ENCODE data around the gene EMSY.
A peak's percentile ranks its signal among the peaks of the same experiment; 100 is the strongest.

The EMSY gene

GRCh38 chr11:76523147-76523546, 78.3 kb downstream of the EMSY start:
- TF ChIP-seq, protein P1, sequence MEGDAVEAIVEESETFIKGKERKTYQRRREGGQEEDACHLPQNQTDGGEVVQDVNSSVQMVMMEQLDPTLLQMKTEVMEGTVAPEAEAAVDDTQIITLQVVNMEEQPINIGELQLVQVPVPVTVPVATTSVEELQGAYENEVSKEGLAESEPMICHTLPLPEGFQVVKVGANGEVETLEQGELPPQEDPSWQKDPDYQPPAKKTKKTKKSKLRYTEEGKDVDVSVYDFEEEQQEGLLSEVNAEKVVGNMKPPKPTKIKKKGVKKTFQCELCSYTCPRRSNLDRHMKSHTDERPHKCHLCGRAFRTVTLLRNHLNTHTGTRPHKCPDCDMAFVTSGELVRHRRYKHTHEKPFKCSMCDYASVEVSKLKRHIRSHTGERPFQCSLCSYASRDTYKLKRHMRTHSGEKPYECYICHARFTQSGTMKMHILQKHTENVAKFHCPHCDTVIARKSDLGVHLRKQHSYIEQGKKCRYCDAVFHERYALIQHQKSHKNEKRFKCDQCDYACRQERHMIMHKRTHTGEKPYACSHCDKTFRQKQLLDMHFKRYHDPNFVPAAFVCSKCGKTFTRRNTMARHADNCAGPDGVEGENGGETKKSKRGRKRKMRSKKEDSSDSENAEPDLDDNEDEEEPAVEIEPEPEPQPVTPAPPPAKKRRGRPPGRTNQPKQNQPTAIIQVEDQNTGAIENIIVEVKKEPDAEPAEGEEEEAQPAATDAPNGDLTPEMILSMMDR (conservative IDR thresholded peaks at IDR 0.05), result no peak
- no peak for TF ChIP-seq ZFX (IDR thresholded peaks at IDR 0.05)
- no peak overlapping the region for H3K27ac ChIP-seq

DNA sequence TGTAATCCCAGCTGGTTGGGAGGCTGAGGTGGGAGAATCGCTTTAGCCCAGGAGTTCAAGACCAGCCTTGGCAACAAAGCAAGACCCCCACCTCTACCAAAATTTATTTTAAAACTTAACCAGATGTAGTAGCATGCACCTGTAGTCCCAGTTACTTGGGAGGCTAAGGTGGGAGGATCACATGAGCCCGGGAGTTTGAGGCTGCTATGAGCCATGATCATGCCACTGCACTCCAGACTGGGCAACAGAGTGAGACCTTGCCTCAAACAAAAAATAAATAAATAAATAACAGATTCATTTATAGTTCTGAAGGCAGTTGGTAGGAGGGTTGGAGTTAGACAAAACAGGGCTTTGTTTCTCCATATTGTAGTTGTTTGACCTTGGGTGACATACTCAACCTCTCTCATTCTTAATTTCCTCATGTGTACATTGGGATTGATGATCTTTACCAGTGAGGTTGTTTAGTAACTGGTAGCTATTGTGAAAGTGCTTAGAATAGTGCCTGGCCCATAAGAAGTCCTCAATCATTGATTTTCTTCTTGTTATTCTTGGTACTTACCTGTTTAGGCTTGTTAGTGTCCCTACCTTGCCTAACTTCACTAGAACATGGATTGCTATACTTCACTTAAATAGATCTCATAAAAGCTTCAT, 79.1 kb downstream of the EMSY start:
- no peak overlapping the region for H3K27ac ChIP-seq
- TF ChIP-seq, protein P1 (conservative IDR thresholded peaks at IDR 0.05), result no peak
- no peak for TF ChIP-seq ZFX (IDR thresholded peaks at IDR 0.05)

DNA sequence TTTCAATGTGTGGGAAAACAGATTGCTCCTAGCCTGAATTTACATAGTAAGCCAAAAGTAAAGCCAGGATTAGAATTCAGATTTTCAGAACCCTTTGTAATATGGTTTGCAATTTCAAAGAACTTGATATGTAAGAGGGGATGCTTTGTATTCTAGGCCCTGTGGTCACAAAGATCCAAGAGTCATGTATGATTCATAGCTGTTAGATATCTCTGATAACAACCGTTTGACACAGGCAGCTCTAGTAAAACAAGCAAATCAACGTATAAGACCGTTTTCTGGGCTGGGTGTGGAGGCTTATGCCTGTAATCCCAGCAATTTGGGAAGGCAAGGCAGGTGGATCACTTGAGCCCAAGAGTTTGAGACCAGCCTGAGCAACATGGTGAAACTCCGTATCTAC, 79.6 kb downstream of the EMSY start:
- TF ChIP-seq, protein P1 (conservative IDR thresholded peaks at IDR 0.05), result no peak
- TF ChIP-seq ZFX (IDR thresholded peaks at IDR 0.05), result no peak
- H3K27ac ChIP-seq, result peak overlapping the region; percentile 13; the same call in 1 of the 2 replicates

- H3K27ac ChIP-seq, result peak overlapping the region; percentile 13; the same call in 1 of the 2 replicates
- TF ChIP-seq, protein P1 (conservative IDR thresholded peaks at IDR 0.05), result no peak
- no peak for TF ChIP-seq ZFX (IDR thresholded peaks at IDR 0.05)
Observed at GRCh38 chr11:76524919-76525318, 80.1 kb downstream of the EMSY start.

- H3K27ac ChIP-seq, result no peak overlapping the region
- TF ChIP-seq ZFX (IDR thresholded peaks at IDR 0.05), result no peak
- TF ChIP-seq, protein P1 (conservative IDR thresholded peaks at IDR 0.05), result no peak
Observed at GRCh38 chr11:76526878-76527277, 82.1 kb downstream of the EMSY start.

DNA sequence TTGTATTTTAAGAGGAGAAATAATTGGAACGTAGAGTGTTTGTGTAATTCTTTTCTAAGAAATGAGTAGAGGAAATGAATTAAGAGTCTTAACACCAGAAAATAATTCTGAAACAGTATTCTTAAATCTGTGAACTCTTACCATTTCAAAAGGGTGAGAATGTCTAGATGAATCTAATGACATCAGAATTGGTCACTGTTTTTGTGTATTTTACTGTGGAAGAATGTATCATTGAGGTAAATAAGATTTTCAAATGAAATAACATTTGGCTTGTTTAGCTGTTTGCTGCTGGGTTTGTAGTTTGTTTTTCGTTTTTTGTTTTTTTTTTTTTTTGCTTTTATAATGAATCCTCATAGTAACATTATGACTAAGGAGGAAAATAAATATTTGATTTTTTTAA, 97.6 kb downstream of the EMSY start:
- H3K27ac ChIP-seq, result no peak overlapping the region
- TF ChIP-seq, protein P1 (conservative IDR thresholded peaks at IDR 0.05), result no peak

DNA sequence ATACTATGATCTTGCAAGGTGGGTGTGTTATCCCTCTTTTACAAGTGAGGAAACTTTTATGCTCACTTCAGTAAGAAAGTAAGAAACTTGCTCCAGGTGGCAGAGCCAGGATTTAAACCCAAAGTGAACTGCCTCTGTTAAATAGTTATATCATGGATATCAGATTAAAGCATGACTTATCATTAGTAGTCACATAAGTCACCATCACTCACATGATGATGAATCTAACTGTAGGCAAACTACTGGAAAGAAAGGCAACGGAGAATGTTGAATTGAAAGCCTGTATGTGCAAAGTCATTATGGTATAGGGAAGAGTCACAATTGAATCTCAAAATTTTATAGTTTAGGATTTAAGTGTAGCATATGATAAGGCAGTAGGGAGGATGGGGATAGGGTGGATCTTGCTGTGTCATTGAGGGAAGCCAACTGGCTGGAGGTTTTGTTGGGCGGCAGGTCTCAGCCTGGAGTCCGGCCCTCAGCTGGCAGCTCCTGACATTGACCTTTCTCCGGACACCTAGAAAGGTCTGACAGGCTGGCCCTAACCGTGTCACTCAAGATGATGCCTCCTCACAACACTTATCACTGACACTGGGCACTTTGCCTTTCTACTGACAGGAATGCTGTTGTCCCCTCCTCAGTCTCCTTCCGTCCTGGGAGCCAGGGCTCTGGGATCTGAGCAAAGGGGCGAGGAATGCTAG, 98.3 kb downstream of the EMSY start:
- TF ChIP-seq, protein P1 (conservative IDR thresholded peaks at IDR 0.05), result no peak
- TF ChIP-seq ZFX (IDR thresholded peaks at IDR 0.05), result no peak
- H3K27ac ChIP-seq, result no peak overlapping the region
